IMR-90 (cell line): ENCODE data around the gene QTRT2. TPM values are rescaled to one million over a fixed set of nuclear protein-coding genes. Genes with fewer than 3 reads are reported as not detected.

Experiments used
- ATAC-seq: fragments of 200-7000 bp; cut with Tn5 transposase; 2 replicates; pipeline ENCODE4 v1.9.1; 2020; ENCODE audit warnings: low read depth, mild to moderate bottlenecking, moderate library complexity
- BruUV-seq: library from RNA; stranded (reverse); fragments of 400-500 nt; replicated peaks from 2 replicates; lab custom pipeline; 2021; lab: Mats Ljungman, UMichigan
- CTCF ChIA-PET: fragments of 300-600 bp; formaldehyde crosslinking; extraction: SDS; loops from one replicate; lab custom pipeline; 2021; ENCODE audit warnings: antibody characterized with exemption; lab: Yijun Ruan, JAX
- POLR2A ChIA-PET: fragments of 300-600 bp; sonication (Branson Sonifier 250); formaldehyde crosslinking; loops from one replicate; lab custom pipeline; 2022; ENCODE audit warnings: antibody characterized with exemption; ENCODE audit not compliant: unreplicated experiment; lab: Charles Lee
- DNase-seq: peaks from one replicate; pipeline ENCODE4 v3.0.0; 2013
- H2AFZ ChIP-seq: replicated peaks from 2 replicates; pipeline ENCODE3; 2013; ENCODE audit warnings: low read length, mild to moderate bottlenecking; ENCODE audit not compliant: poor library complexity
- H2AK5ac ChIP-seq: 2 replicates; pipeline ENCODE4 v1.6.1; 2013; ENCODE audit warnings: low read depth, low read length, inconsistent platforms
- H2AK9ac ChIP-seq: replicated peaks from 2 replicates; pipeline ENCODE3; 2013; ENCODE audit warnings: mild to moderate bottlenecking, low read depth, low read length, moderate library complexity; ENCODE audit not compliant: poor library complexity
- H2BK120ac ChIP-seq: 2 replicates; pipeline ENCODE4 v1.6.1; 2013; ENCODE audit warnings: low read depth, low read length, inconsistent platforms
- H2BK15ac ChIP-seq: 3 replicates; pipeline ENCODE4 v1.6.1; 2013; ENCODE audit warnings: low read depth, low read length, inconsistent platforms
- H2BK20ac ChIP-seq: 2 replicates; pipeline ENCODE4 v1.6.1; 2013; ENCODE audit warnings: low read depth, mild to moderate bottlenecking, inconsistent platforms, low read length, moderate library complexity
- H2BK5ac ChIP-seq: 2 replicates; pipeline ENCODE4 v1.6.1; 2013; ENCODE audit warnings: mild to moderate bottlenecking, low read depth, low read length, inconsistent platforms; ENCODE audit not compliant: poor library complexity, severe bottlenecking
- H3K14ac ChIP-seq: replicated peaks from 2 replicates; pipeline ENCODE4 v1.6.1; 2013; ENCODE audit warnings: low read depth, low read length, inconsistent platforms
- H3K18ac ChIP-seq: 2 replicates; pipeline ENCODE4 v1.6.1; 2013; ENCODE audit warnings: low read depth, low read length, control low read depth
- H3K23ac ChIP-seq: 2 replicates; pipeline ENCODE4 v1.6.1; 2013; ENCODE audit warnings: low read depth, low read length, inconsistent platforms
- H3K27ac ChIP-seq: 2 replicates; pipeline ENCODE4 v1.5.1; 2013; ENCODE audit warnings: mild to moderate bottlenecking, control low read depth, low read length; ENCODE audit not compliant: insufficient read depth
- H3K27me3 ChIP-seq: 2 replicates; pipeline ENCODE4 v1.6.1; 2013; ENCODE audit warnings: low read length; ENCODE audit not compliant: control insufficient read depth, insufficient read depth
- H3K36me3 ChIP-seq: 2 replicates; pipeline ENCODE4 v1.6.1; 2013; ENCODE audit warnings: low read length, mixed read lengths; ENCODE audit not compliant: control insufficient read depth, insufficient read depth
- H3K4ac ChIP-seq: 2 replicates; pipeline ENCODE4 v1.6.1; 2013; ENCODE audit warnings: low read depth, low read length, inconsistent platforms
- H3K4me1 ChIP-seq: 2 replicates; pipeline ENCODE4 v1.6.1; 2013; ENCODE audit warnings: low read length, mixed read lengths; ENCODE audit not compliant: control insufficient read depth, insufficient read depth
- H3K4me2 ChIP-seq: 2 replicates; pipeline ENCODE4 v1.6.1; 2013; ENCODE audit warnings: low read depth, mild to moderate bottlenecking, control low read depth, low read length, moderate library complexity
- H3K4me3 ChIP-seq: 2 replicates; pipeline ENCODE4 v1.5.1; 2013; ENCODE audit warnings: low read depth, mild to moderate bottlenecking, control low read depth, low read length, moderate library complexity; ENCODE audit not compliant: insufficient read depth
- H3K56ac ChIP-seq: 2 replicates; pipeline ENCODE4 v1.6.1; 2013; ENCODE audit warnings: low read length, inconsistent platforms; ENCODE audit not compliant: insufficient read depth; ENCODE audit errors: extremely low read depth
- H3K79me1 ChIP-seq, 2 experiments: 2 replicates each; pipeline ENCODE4 v1.6.1; 2013; ENCODE audit warnings: low read length in 2 of 2, inconsistent platforms in 1 of 2, low read depth in 1 of 2
- H3K9ac ChIP-seq: 2 replicates; pipeline ENCODE4 v1.6.1; 2013; ENCODE audit warnings: low read depth, low read length, control low read depth
- H3K9me1 ChIP-seq: 2 replicates; pipeline ENCODE4 v1.6.1; 2013; ENCODE audit warnings: low read length, inconsistent platforms; ENCODE audit not compliant: insufficient read depth
- H3K9me3 ChIP-seq: 2 replicates; pipeline ENCODE4 v1.6.1; 2013; ENCODE audit warnings: low read length; ENCODE audit not compliant: control insufficient read depth, insufficient read depth
- H4K20me1 ChIP-seq: 2 replicates; pipeline ENCODE4 v1.6.1; 2013; ENCODE audit warnings: low read length, inconsistent platforms; ENCODE audit not compliant: insufficient read depth
- H4K5ac ChIP-seq: 2 replicates; pipeline ENCODE4 v1.6.1; 2013; ENCODE audit warnings: mild to moderate bottlenecking, low read depth, low read length, control low read depth
- H4K8ac ChIP-seq, 2 experiments: 2 replicates each; pipeline ENCODE4 v1.6.1; 2013; ENCODE audit warnings: low read depth in 2 of 2, low read length in 2 of 2, control low read depth in 1 of 2, inconsistent platforms in 1 of 2
- H4K91ac ChIP-seq: 2 replicates; pipeline ENCODE4 v1.6.1; 2013; ENCODE audit warnings: low read depth, low read length, inconsistent platforms; ENCODE audit not compliant: insufficient read depth
- BHLHE40 ChIP-seq: fragments of 150-350 bp; IDR thresholded peaks from 2 replicates; pipeline ENCODE4 v1.6.1; 2016; ENCODE audit warnings: mild to moderate bottlenecking, low read depth, low read length
- CEBPB ChIP-seq: IDR thresholded peaks from 2 replicates; pipeline ENCODE4 v1.6.1; 2012; ENCODE audit warnings: low read depth, low read length, improper control_type of control experiment
- CHD1 ChIP-seq: IDR thresholded peaks from 2 replicates; pipeline ENCODE4 v1.6.1; 2012; ENCODE audit warnings: low read depth, low read length, improper control_type of control experiment
- CTCF ChIP-seq: conservative IDR thresholded peaks from 2 replicates; pipeline ENCODE4 v1.5.1; 2012; ENCODE audit warnings: mild to moderate bottlenecking, low read depth, low read length, improper control_type of control experiment
- ELK1 ChIP-seq: fragments of 150-350 bp; IDR thresholded peaks from 2 replicates; pipeline ENCODE4 v1.6.1; 2016; ENCODE audit warnings: low read depth, mild to moderate bottlenecking, low read length, moderate library complexity, borderline replicate concordance
- FOS ChIP-seq: fragments of 150-350 bp; IDR thresholded peaks from 2 replicates; pipeline ENCODE4 v1.6.1; 2016; ENCODE audit warnings: low read depth, low read length
- MAFK ChIP-seq: IDR thresholded peaks from 2 replicates; pipeline ENCODE4 v1.6.1; 2012; ENCODE audit warnings: low read depth, low read length, improper control_type of control experiment
- MAZ ChIP-seq: IDR thresholded peaks from 2 replicates; pipeline ENCODE4 v1.6.1; 2012; ENCODE audit warnings: low read depth, mild to moderate bottlenecking, low read length, improper control_type of control experiment, moderate library complexity, borderline replicate concordance
- MXI1 ChIP-seq: IDR thresholded peaks from 2 replicates; pipeline ENCODE4 v1.6.1; 2012; ENCODE audit warnings: low read depth, mild to moderate bottlenecking, low read length, moderate library complexity, borderline replicate concordance
- NFE2L2 ChIP-seq: fragments of 150-350 bp; IDR thresholded peaks from 2 replicates; pipeline ENCODE4 v1.6.1; 2016; ENCODE audit warnings: low read depth, mild to moderate bottlenecking, low read length
- POLR2A ChIP-seq: IDR thresholded peaks from 2 replicates; pipeline ENCODE4 v1.6.1; 2012; ENCODE audit warnings: mild to moderate bottlenecking, low read depth, low read length
- RAD21 ChIP-seq: IDR thresholded peaks from 2 replicates; pipeline ENCODE4 v1.6.1; 2012; ENCODE audit warnings: low read length, improper control_type of control experiment
- RCOR1 ChIP-seq: IDR thresholded peaks from 2 replicates; pipeline ENCODE4 v1.6.1; 2012; ENCODE audit warnings: mild to moderate bottlenecking, low read length, improper control_type of control experiment; ENCODE audit not compliant: insufficient replicate concordance
- RFX5 ChIP-seq: IDR thresholded peaks from 2 replicates; pipeline ENCODE4 v1.8.0; 2012; ENCODE audit warnings: low read depth, mild to moderate bottlenecking, low read length, moderate library complexity
- SMC3 ChIP-seq: fragments of 150-350 bp; IDR thresholded peaks from 2 replicates; pipeline ENCODE4 v1.6.1; 2016; ENCODE audit warnings: low read depth, mild to moderate bottlenecking, antibody characterized with exemption, low read length, moderate library complexity
- USF2 ChIP-seq: fragments of 150-350 bp; IDR thresholded peaks from 2 replicates; pipeline ENCODE4 v1.6.1; 2017; ENCODE audit warnings: mild to moderate bottlenecking, antibody characterized with exemption, low read length, low read depth
- WGBS, 2 experiments: methylation state at CpG; one replicate each; pipeline versions ENCODE4 v1.1.5 to v1.1.7; 2013; ENCODE audit warnings: missing lambda C conversion rate in 2 of 2; ENCODE audit not compliant: insufficient read length in 1 of 2; ENCODE audit errors: extremely low coverage in 2 of 2; 5-methylcytosine and 5-hydroxymethylcytosine counted together
- dilution Hi-C: fragments of 300-500 bp; cut with HindIII; formaldehyde crosslinking; loops from one replicate; pipeline ENCODE4 v1.14.3; 2018; ENCODE audit warnings: low sequenced_read_pairs; ENCODE audit not compliant: unreplicated experiment
- in situ Hi-C: fragments of 300-500 bp; cut with MboI; formaldehyde crosslinking; loops from 3 replicates; pipeline ENCODE4 v1.14.3; 2019; ENCODE audit warnings: low sequenced_read_pairs, inconsistent platforms, mixed read lengths
- intact Hi-C: fragments of 100-400 bp; cut with micrococcal nuclease; formaldehyde crosslinking; loops from 2 replicates; pipeline ENCODE4 v1.10.0; 2022
- polyA plus RNA-seq, 3 experiments: library from polyadenylated mRNA; depleted of rRNA; stranded (reverse); fragments of >200 nt; gene quantifications; 2 replicates each; pipeline ENCODE4 v1.2.3, GENCODE V29; 2012; ENCODE audit warnings: low replicate concordance in 1 of 3
- total RNA-seq: library from RNA; depleted of rRNA; stranded (reverse); fragments of >200 nt; gene quantifications from 2 replicates; pipeline ENCODE4 v1.2.3, GENCODE V29; 2012

QTRT2 gene
- total and polyA plus RNA-seq, 2 of the 4 experiments (the other 2 are of a cell fraction) = 7.3 to 15.6 TPM

GRCh38 chr3:114103858-114104257 lies 47.3 kb downstream of the QTRT2 start:
- no peaks in the 10 kb centered on the region for H3K9me3 ChIP-seq
- BruUV-seq = no TSS peak
- WGBS, 2 experiments = 90% methylated on average over 2 of the region's 4 CpGs; no CpG with 5 or more reads in 1 of the 2 experiments
- no peak overlapping the region for H3K4ac ChIP-seq
- no peak overlapping the region for H2AK5ac ChIP-seq
- no peak for ATAC-seq
- H2AFZ ChIP-seq = no peak overlapping the region
- H2BK20ac ChIP-seq = no peak overlapping the region
- H3K56ac ChIP-seq = no peak overlapping the region
- no peaks in the 10 kb centered on the region; the same call in 1 of the 2 replicates for H3K9me1 ChIP-seq
- H4K20me1 ChIP-seq = no peaks in the 10 kb centered on the region
- H3K27me3 ChIP-seq = peaks cover 2% of the 10 kb centered on the region; the same call in 1 of the 2 replicates
- no peak overlapping the region for H2BK5ac ChIP-seq
- ChIA-PET POLR2A (no interaction called here), CTCF (no interaction called here)
- no peak overlapping the region for H4K8ac ChIP-seq
- H2BK120ac ChIP-seq = no peak overlapping the region
- H3K36me3 ChIP-seq = no peaks in the 10 kb centered on the region
- no peaks in the 10 kb centered on the region for H3K79me1 ChIP-seq
- dilution Hi-C loops = no loop called here
- H3K18ac ChIP-seq = no peak overlapping the region
- in situ Hi-C loops = no loop called here
- no peak overlapping the region for H3K4me2 ChIP-seq
- H4K91ac ChIP-seq = no peak overlapping the region
- no peak overlapping the region for H2BK15ac ChIP-seq
- H4K5ac ChIP-seq = no peak overlapping the region
- H3K9ac ChIP-seq = no peak overlapping the region
- no peaks in the 10 kb centered on the region for H3K4me1 ChIP-seq
- intact Hi-C loops = no loop called here
- H3K27ac ChIP-seq = no peak overlapping the region
- no peak overlapping the region for H2AK9ac ChIP-seq
- H3K23ac ChIP-seq = no peak overlapping the region
- H3K4me3 ChIP-seq = no peak overlapping the region
- DNase-seq = no peak
- TF ChIP-seq POLR2A (no peak), CEBPB (no peak), FOS (no peak), RFX5 (no peak), CTCF (no peak), BHLHE40 (no peak), ELK1 (no peak), MXI1 (no peak), MAFK (no peak), SMC3 (no peak), USF2 (no peak), RAD21 (no peak), MAZ (no peak), CHD1 (no peak), NFE2L2 (no peak), RCOR1 (no peak)
- H3K14ac ChIP-seq = no peak overlapping the region
